H1 (cell line): ENCODE measurements around the gene HSPA1L. TPM values are rescaled to one million over a fixed set of nuclear protein-coding genes. Genes with fewer than 3 reads are reported as not detected.
"Not testable (repeated sequence)": the region's sequence is repeated elsewhere in the genome, so short reads cannot be mapped to it uniquely, and the experiment has no call there.

Source experiments
- CTCF ChIA-PET: fragments of 300-600 bp; sonication (Branson Sonifier 250); formaldehyde crosslinking; loops from one replicate; lab custom pipeline; 2021; ENCODE audit not compliant: partially characterized antibody; lab: Charles Lee
- POLR2A ChIA-PET: fragments of 300-600 bp; sonication (Branson Sonifier 250); formaldehyde crosslinking; loops from one replicate; lab custom pipeline; 2021; ENCODE audit warnings: inconsistent platforms; ENCODE audit not compliant: partially characterized antibody; lab: Charles Lee
- DNase-seq, 2 experiments: peaks; one replicate each; pipeline versions ENCODE4 v3.0.0 to v3.0.0-alpha.2; 2010 to 2022; ENCODE audit warnings: low spot score in 2 of 2, low read depth in 1 of 2, mixed read lengths in 1 of 2
- FAIRE-seq: peaks from 2 replicates; lab custom pipeline; 2011; peaks lifted over from hg19 to GRCh38; lab: Jason Lieb, UNC
- H2AFZ ChIP-seq: 2 replicates; pipeline ENCODE4 v1.8.1; 2012; ENCODE audit warnings: low read length, inconsistent platforms
- H2AK5ac ChIP-seq: 2 replicates; pipeline ENCODE4 v1.6.1; 2013; ENCODE audit warnings: low read depth, low read length
- H2BK120ac ChIP-seq: replicated peaks from 2 replicates; pipeline ENCODE3; 2013; ENCODE audit warnings: low read depth, low read length, inconsistent platforms
- H2BK12ac ChIP-seq: 2 replicates; pipeline ENCODE4 v1.6.1; 2013; ENCODE audit warnings: low read depth, low read length
- H2BK15ac ChIP-seq: 2 replicates; pipeline ENCODE4 v1.6.1; 2013; ENCODE audit warnings: low read length
- H2BK20ac ChIP-seq: 2 replicates; pipeline ENCODE4 v1.6.1; 2013; ENCODE audit warnings: low read length
- H2BK5ac ChIP-seq: 2 replicates; pipeline ENCODE4 v1.6.1; 2013; ENCODE audit warnings: low read depth, low read length
- H3K14ac ChIP-seq: 2 replicates; pipeline ENCODE4 v1.6.1; 2013; ENCODE audit warnings: inconsistent platforms; ENCODE audit not compliant: insufficient read length
- H3K18ac ChIP-seq: 2 replicates; pipeline ENCODE4 v1.6.1; 2013; ENCODE audit warnings: low read length; ENCODE audit errors: extremely low read depth
- H3K23ac ChIP-seq: 2 replicates; pipeline ENCODE4 v1.6.1; 2013; ENCODE audit warnings: inconsistent platforms; ENCODE audit not compliant: insufficient read length
- H3K23me2 ChIP-seq: 2 replicates; pipeline ENCODE4 v1.6.1; 2013; ENCODE audit warnings: low read depth, low read length
- H3K27ac ChIP-seq: 2 replicates; pipeline ENCODE4 v1.6.1; 2011; ENCODE audit warnings: low read depth, low read length, inconsistent platforms
- H3K27me3 ChIP-seq, 4 experiments: replicated peaks in 1 of 4; 1 replicate in 1 of 4; 2 replicates in 3 of 4; pipeline versions ENCODE4 v1.6.1 to v1.8.1; 2011 to 2013; ENCODE audit warnings: low read length in 3 of 4, mild to moderate bottlenecking in 3 of 4, inconsistent platforms in 2 of 4, mixed read lengths in 2 of 4, moderate library complexity in 1 of 4; ENCODE audit not compliant: control insufficient read depth in 3 of 4, insufficient read depth in 3 of 4; ENCODE audit errors: extremely low read depth in 1 of 4
- H3K36me3 ChIP-seq, 4 experiments: 2 replicates each; pipeline versions ENCODE4 v1.6.1 to v1.8.1; 2011 to 2013; ENCODE audit warnings: mild to moderate bottlenecking in 4 of 4, low read length in 3 of 4, moderate library complexity in 2 of 4, control low read depth in 1 of 4, inconsistent platforms in 1 of 4; ENCODE audit not compliant: insufficient read depth in 4 of 4, control insufficient read depth in 2 of 4
- H3K4ac ChIP-seq: replicated peaks from 2 replicates; pipeline ENCODE3; 2013; ENCODE audit warnings: low read length, low read depth, mixed read lengths, inconsistent platforms; ENCODE audit not compliant: insufficient read length
- H3K4me1 ChIP-seq, 4 experiments: replicated peaks in 1 of 4; 1 replicate in 1 of 4; 2 replicates in 3 of 4; pipeline versions ENCODE4 v1.6.1 to v1.8.1; 2011 to 2013; ENCODE audit warnings: low read length in 3 of 4, inconsistent platforms in 2 of 4, mixed read lengths in 1 of 4; ENCODE audit not compliant: insufficient read depth in 4 of 4, control insufficient read depth in 3 of 4
- H3K4me2 ChIP-seq, 2 experiments: 2 replicates each; pipeline versions ENCODE4 v1.6.1 to v1.8.1; 2011 to 2013; ENCODE audit warnings: low read depth in 2 of 2, low read length in 2 of 2, control low read depth in 1 of 2, inconsistent platforms in 1 of 2, mild to moderate bottlenecking in 1 of 2; ENCODE audit not compliant: insufficient read depth in 1 of 2
- H3K4me3 ChIP-seq, 4 experiments: fragments of 200-600, 300-600 bp in 1 of 4; sonication (generic), shearing (Covaris generic), sonication (Bioruptor Twin) in 1 of 4; 2 replicates each; pipeline versions ENCODE4 v1.5.1 to v1.8.1; 2011 to 2016; ENCODE audit warnings: low read length in 4 of 4, low read depth in 3 of 4, control low read depth in 2 of 4, inconsistent platforms in 2 of 4, mild to moderate bottlenecking in 2 of 4, mixed read lengths in 1 of 4, moderate library complexity in 1 of 4; ENCODE audit not compliant: insufficient read depth in 2 of 4; ENCODE audit errors: extremely low read depth in 1 of 4
- H3K56ac ChIP-seq: replicated peaks from 2 replicates; pipeline ENCODE3; 2013; ENCODE audit warnings: low read depth, mild to moderate bottlenecking, mixed read lengths, low read length, inconsistent platforms; ENCODE audit not compliant: insufficient read length
- H3K79me1 ChIP-seq: 2 replicates; pipeline ENCODE4 v1.6.1; 2013; ENCODE audit warnings: low read depth, low read length, control low read depth
- H3K79me2 ChIP-seq, 2 experiments: 2 replicates each; pipeline versions ENCODE4 v1.6.1 to v1.8.1; 2012 to 2013; ENCODE audit warnings: low read length in 2 of 2, mild to moderate bottlenecking in 2 of 2, inconsistent platforms in 1 of 2; ENCODE audit not compliant: insufficient read depth in 2 of 2, control insufficient read depth in 1 of 2
- H3K9ac ChIP-seq, 4 experiments: replicated peaks in 1 of 4; 1 replicate in 1 of 4; 2 replicates in 3 of 4; pipeline versions ENCODE4 v1.6.1 to v1.8.1; 2011 to 2013; ENCODE audit warnings: low read depth in 3 of 4, low read length in 3 of 4, control low read depth in 2 of 4, mild to moderate bottlenecking in 2 of 4, moderate library complexity in 2 of 4, inconsistent platforms in 1 of 4; ENCODE audit errors: extremely low read depth in 1 of 4
- H3K9me3 ChIP-seq, 2 experiments: 2 replicates each; pipeline versions ENCODE4 v1.6.1 to v1.8.1; 2012 to 2013; ENCODE audit warnings: mild to moderate bottlenecking in 2 of 2, moderate library complexity in 2 of 2, control low read depth in 1 of 2, inconsistent platforms in 1 of 2, low read depth in 1 of 2, low read length in 1 of 2, mixed read lengths in 1 of 2; ENCODE audit not compliant: insufficient read depth in 2 of 2
- H4K20me1 ChIP-seq, 2 experiments: replicated peaks in 1 of 2; 2 replicates each; pipeline versions ENCODE3 to v1.8.1; 2011 to 2013; ENCODE audit warnings: inconsistent platforms in 2 of 2, low read length in 2 of 2, mild to moderate bottlenecking in 1 of 2; ENCODE audit not compliant: insufficient read depth in 2 of 2, control insufficient read depth in 1 of 2
- H4K5ac ChIP-seq: 2 replicates; pipeline ENCODE4 v1.6.1; 2013; ENCODE audit warnings: low read length, low read depth, mixed read lengths, inconsistent platforms; ENCODE audit not compliant: insufficient read length
- H4K8ac ChIP-seq: 2 replicates; pipeline ENCODE4 v1.8.0; 2013; ENCODE audit warnings: mild to moderate bottlenecking, moderate library complexity, low read length, inconsistent platforms; ENCODE audit not compliant: insufficient read depth; ENCODE audit errors: extremely low read depth
- H4K91ac ChIP-seq: replicated peaks from 2 replicates; pipeline ENCODE3; 2013; ENCODE audit warnings: low read length, mixed read lengths, inconsistent platforms; ENCODE audit not compliant: insufficient read length
- POLR2A ChIP-seq, 2 experiments: IDR thresholded peaks; 1 replicate in 1 of 2; 2 replicates in 1 of 2; pipeline ENCODE4 v1.6.1; 2011; ENCODE audit warnings: low read depth in 2 of 2, low read length in 2 of 2, mild to moderate bottlenecking in 2 of 2; ENCODE audit errors: control extremely low read depth in 1 of 2
- WGBS, 2 experiments: shearing (Covaris generic) in 1 of 2; methylation state at CpG; one replicate each; pipeline versions ENCODE4 v1.1.6 to v1.1.7; 2013 to 2015; ENCODE audit warnings: low lambda C conversion rate in 2 of 2, mixed read lengths in 2 of 2, inconsistent platforms in 1 of 2, low coverage in 1 of 2, missing lambda C conversion rate in 1 of 2; ENCODE audit not compliant: insufficient replicate concordance in 2 of 2, insufficient coverage in 1 of 2, insufficient read length in 1 of 2; ENCODE audit errors: extremely low coverage in 1 of 2, missing lambda C conversion rate in 1 of 2; 5-methylcytosine and 5-hydroxymethylcytosine counted together
- polyA plus RNA-seq, 7 experiments: library from polyadenylated mRNA; depleted of rRNA in 3 of 7; stranded (reverse) in 5 of 7; unstranded in 2 of 7; fragments of >200 nt in 5 of 7; fragments of 200-250 nt in 2 of 7; gene quantifications; 1 replicate in 5 of 7; 2 replicates in 1 of 7; 4 replicates in 1 of 7; pipeline versions ENCODE4 v1.2.1 to v1.2.3, GENCODE V29; 2011 to 2013; ENCODE audit warnings: missing spikeins in 2 of 7, mixed read lengths in 2 of 7
- total RNA-seq: library from RNA; stranded (reverse); fragmentation: NEBNext Ultra II Directional; extraction: Animal tissue kit (Norgen Biotek cat#: 25700); gene quantifications from 2 replicates; pipeline ENCODE4 v1.2.1, GENCODE V29; 2021

HSPA1L gene
- total and polyA plus RNA-seq, 2 of the 8 experiments (the other 6 are each of a cell fraction or from before 2014, with no cell fraction given), result 1.00 to 1.9 TPM

DNA sequence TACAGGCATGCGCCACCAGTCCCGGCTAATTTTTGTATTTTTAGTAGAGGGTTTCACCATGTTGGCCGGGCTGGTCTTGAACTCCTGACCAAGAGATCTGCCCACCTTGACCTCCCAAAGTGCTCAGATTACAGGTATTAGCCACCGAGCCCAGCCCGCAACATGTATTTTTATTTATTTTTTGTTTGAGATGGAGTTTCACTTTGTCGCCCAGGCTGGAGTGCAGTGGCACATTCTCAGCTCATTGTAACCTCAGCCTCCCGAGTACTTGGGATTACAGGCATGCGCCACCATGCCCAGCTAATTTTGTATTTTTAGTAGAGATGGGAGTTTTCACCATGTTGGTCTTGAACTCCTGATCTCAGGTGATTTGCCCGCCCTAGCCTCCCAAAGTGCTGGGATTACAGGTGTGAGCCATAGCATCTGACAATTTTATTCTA is 23.1 kb upstream of the HSPA1L start:
- not testable (repeated sequence) for H2AK5ac ChIP-seq, H2BK15ac ChIP-seq, H3K56ac ChIP-seq, H3K23ac ChIP-seq, H2AFZ ChIP-seq, H3K14ac ChIP-seq, H3K18ac ChIP-seq, H2BK20ac ChIP-seq, DNase-seq, H3K4ac ChIP-seq, H3K9me3 ChIP-seq, H3K27me3 ChIP-seq, H2BK120ac ChIP-seq, FAIRE-seq, H4K5ac ChIP-seq, H4K91ac ChIP-seq, H2BK5ac ChIP-seq, H3K4me1 ChIP-seq, H4K8ac ChIP-seq, H3K79me1 ChIP-seq, H2BK12ac ChIP-seq, H3K9ac ChIP-seq
- POLR2A ChIA-PET, result interaction anchor here (1.0 to 11.4 kb wide), 25 partner anchors 8 to 264 kb away, joined by 3 to 189 read pairs (median 5); partner anchors contain the start of genes HSPA1A, HSPA1B, HSPA1L and LSM2
- peaks cover 17 to 37% of the 10 kb centered on the region in 2 experiments for H3K79me2 ChIP-seq
- peaks cover 18 to 23% of the 10 kb centered on the region in 2 experiments for H4K20me1 ChIP-seq
- 0 out of 2 replicates have a peak overlapping the region, but pooled peaks have one; percentile 8 for H3K27ac ChIP-seq
- H3K4me2 ChIP-seq, result peak overlapping the region; percentile 84 to 99
- peak in 1 of 2 experiments; percentile 18; a peak in 1 of 3 replicates for TF ChIP-seq POLR2A (IDR thresholded peaks at IDR 0.05; ENCODE audit: control extremely low read depth in 1 of 2, low read depth in 2 of 2, low read length in 2 of 2)
- peak overlapping the region; percentile 19 to 99 (median 84); a peak in 5 of 8 replicates for H3K4me3 ChIP-seq
- H3K23me2 ChIP-seq, result peaks cover 15% of the 10 kb centered on the region
- 88% methylated on average over 9 of the region's 9 CpGs; no CpG with 5 or more reads in 1 of the 2 experiments for WGBS, 2 experiments
- CTCF ChIA-PET, result interaction anchor here (0.6 to 4.5 kb wide), 10 partner anchors 11 to 127 kb away, joined by 3 to 15 read pairs (median 5); partner anchors contain the start of gene HSPA1B
- H3K36me3 ChIP-seq, result peaks cover 34 to 71% (median 48%) of the 10 kb centered on the region in 4 experiments
